Suprapubic skin (tissue), 4 donors: ENCODE results near the gene SLC9A2. TPM values are rescaled to one million over a fixed set of nuclear protein-coding genes. Genes with fewer than 3 reads are reported as not detected.

Experiments
- DNase-seq, 2 donors: peaks; one replicate each; pipeline ENCODE4 v3.0.0-alpha.2; 2019; ENCODE audit warnings: low spot score in 2 of 2
- H3K27ac ChIP-seq: fragments of 200-600 bp; sonication (generic); one replicate; pipeline ENCODE4 v1.5.1; 2019
- H3K27me3 ChIP-seq: fragments of 200-600 bp; sonication (generic); one replicate; pipeline ENCODE4 v1.5.1; 2019
- H3K36me3 ChIP-seq: fragments of 200-600 bp; sonication (generic); one replicate; pipeline ENCODE4 v1.5.1; 2019
- H3K4me1 ChIP-seq: fragments of 200-600 bp; sonication (generic); one replicate; pipeline ENCODE4 v1.5.1; 2019
- H3K4me3 ChIP-seq: fragments of 200-600 bp; sonication (generic); one replicate; pipeline ENCODE4 v1.5.1; 2019; ENCODE audit warnings: mild to moderate bottlenecking
- H3K9me3 ChIP-seq: fragments of 200-600 bp; sonication (generic); one replicate; pipeline ENCODE4 v1.5.1; 2019
- CTCF ChIP-seq, 2 donors: fragments of 200-600 bp in 1 of 2; fragments of 450-650 bp in 1 of 2; sonication (generic) in 1 of 2; IDR thresholded peaks; one replicate each; pipeline ENCODE4 v1.5.1; 2016 to 2019; ENCODE audit warnings: antibody characterized with exemption in 2 of 2, mild to moderate bottlenecking in 1 of 2, moderate library complexity in 1 of 2
- EP300 ChIP-seq: sonication (generic); formaldehyde crosslinking; IDR thresholded peaks from one replicate; pipeline ENCODE4 v1.6.1; 2017; ENCODE audit warnings: antibody characterized with exemption
- POLR2A ChIP-seq, 2 donors: fragments of 450-650 bp; IDR thresholded peaks; one replicate each; pipeline ENCODE4 v1.6.1; 2017; ENCODE audit warnings: antibody characterized with exemption in 2 of 2, mild to moderate bottlenecking in 2 of 2, moderate library complexity in 2 of 2
- POLR2AphosphoS5 ChIP-seq, 3 donors: sonication (generic); formaldehyde crosslinking; IDR thresholded peaks; one replicate each; pipeline ENCODE4 v1.6.1; 2017; ENCODE audit warnings: antibody characterized with exemption in 3 of 3
- WGBS: methylation state at CpG from one replicate; pipeline ENCODE4 v1.1.5; 2018; 5-methylcytosine and 5-hydroxymethylcytosine counted together
- total RNA-seq, 4 donors: library from RNA; depleted of rRNA; stranded (reverse); fragments of >200 nt; gene quantifications; one replicate each; pipeline ENCODE4 v1.1.0, GENCODE V29; 2016

The SLC9A2 gene
- total RNA-seq, 4 donors from 2014 or later: 1.2 to 3.9 (median 2.8) TPM

GRCh38 chr2:102582845-102583244, 36.5 kb upstream of the SLC9A2 start:
- no peaks in the 10 kb centered on the region for H3K9me3 ChIP-seq
- H3K27ac ChIP-seq: no peak overlapping the region
- H3K27me3 ChIP-seq: peaks cover 4% of the 10 kb centered on the region
- no peaks in the 10 kb centered on the region for H3K36me3 ChIP-seq
- DNase-seq: no peak
- 79% methylated on average over 2 of the region's 2 CpGs for WGBS
- no peaks in the 10 kb centered on the region for H3K4me1 ChIP-seq
- H3K4me3 ChIP-seq: no peak overlapping the region
- TF ChIP-seq CTCF (IDR thresholded peaks at IDR 0.05): no peak
- TF ChIP-seq POLR2A (IDR thresholded peaks at IDR 0.05): no peak
- no peak for TF ChIP-seq EP300
- TF ChIP-seq POLR2AphosphoS5 (IDR thresholded peaks at IDR 0.05): no peak

GRCh38 chr2:102585847-102586404, 33.4 kb upstream of the SLC9A2 start:
- DNase-seq: no peak
- H3K4me3 ChIP-seq: no peak overlapping the region
- H3K27me3 ChIP-seq: peaks cover 4% of the 10 kb centered on the region
- WGBS: 48% methylated on average over 6 of the region's 6 CpGs
- no peaks in the 10 kb centered on the region for H3K4me1 ChIP-seq
- H3K27ac ChIP-seq: no peak overlapping the region
- no peak for TF ChIP-seq POLR2A (IDR thresholded peaks at IDR 0.05)
- no peak for TF ChIP-seq POLR2AphosphoS5 (IDR thresholded peaks at IDR 0.05)
- no peak for TF ChIP-seq CTCF (IDR thresholded peaks at IDR 0.05)
- no peak for TF ChIP-seq EP300
- no peaks in the 10 kb centered on the region for H3K36me3 ChIP-seq
- no peaks in the 10 kb centered on the region for H3K9me3 ChIP-seq

- H3K9me3 ChIP-seq: no peaks in the 10 kb centered on the region
- no peaks in the 10 kb centered on the region for H3K36me3 ChIP-seq
- DNase-seq: no peak
- no peaks in the 10 kb centered on the region for H3K4me1 ChIP-seq
- H3K4me3 ChIP-seq: no peak overlapping the region
- peaks cover 4% of the 10 kb centered on the region for H3K27me3 ChIP-seq
- H3K27ac ChIP-seq: no peak overlapping the region
- whole genome bisulfite sequencing: 59% methylated on average over 8 of the region's 8 CpGs
- TF ChIP-seq POLR2A (IDR thresholded peaks at IDR 0.05): no peak
- no peak for TF ChIP-seq CTCF (IDR thresholded peaks at IDR 0.05)
- no peak for TF ChIP-seq POLR2AphosphoS5 (IDR thresholded peaks at IDR 0.05)
- TF ChIP-seq EP300: no peak
Observed at GRCh38 chr2:102588213-102588939, 31.0 kb upstream of the SLC9A2 start.

- no peak for DNase-seq
- TF ChIP-seq CTCF (IDR thresholded peaks at IDR 0.05): no peak
- Histone ChIP-seq H3K27me3 (peaks cover 4% of the 10 kb centered on the region), H3K27ac (no peak overlapping the region), H3K4me3 (no peak overlapping the region), H3K36me3 (no peaks in the 10 kb centered on the region), H3K4me1 (no peaks in the 10 kb centered on the region), H3K9me3 (no peaks in the 10 kb centered on the region)
- WGBS: 73% methylated on average over 4 of the region's 4 CpGs
Observed at GRCh38 chr2:102589444-102589843, 29.9 kb upstream of the SLC9A2 start.

- Histone ChIP-seq H3K4me1 (no peaks in the 10 kb centered on the region), H3K36me3 (no peaks in the 10 kb centered on the region), H3K4me3 (no peak overlapping the region), H3K27me3 (peaks cover 4% of the 10 kb centered on the region), H3K9me3 (no peaks in the 10 kb centered on the region), H3K27ac (no peak overlapping the region)
- WGBS: 73% methylated on average over 3 of the region's 3 CpGs
- no peak for TF ChIP-seq EP300
- no peak for TF ChIP-seq POLR2AphosphoS5 (IDR thresholded peaks at IDR 0.05)
- no peak for TF ChIP-seq CTCF (IDR thresholded peaks at IDR 0.05)
- TF ChIP-seq POLR2A (IDR thresholded peaks at IDR 0.05): no peak
- no peak for DNase-seq
Observed at GRCh38 chr2:102591491-102592045, 27.8 kb upstream of the SLC9A2 start.
